ENCODE data around the gene ACY1. TPM values are rescaled to one million over a fixed set of nuclear protein-coding genes. Genes with fewer than 3 reads are reported as not detected.

The ACY1 gene
- polyA plus RNA-seq, 1 of the 3 experiments (the other 2 are of a cell fraction) = 93.0 TPM

GRCh38 chr3:51980253-51980652 lies 3.1 kb upstream of the ACY1 start:
- H3K9me2 ChIP-seq = no peaks in the 10 kb centered on the region
- H3K36me3 ChIP-seq (replicated peaks in 1 of 2; ENCODE audit: control insufficient read depth in 1 of 2, insufficient read depth in 2 of 2, low read length in 1 of 2) = peaks cover 0 to 5% of the 10 kb centered on the region in 2 experiments
- no peak overlapping the region for H2AFZ ChIP-seq (ENCODE audit: low read depth)
- peaks cover 29% of the 10 kb centered on the region for H3F3A ChIP-seq (replicated peaks; ENCODE audit: insufficient read depth)
- no peak for DNase-seq
- no peaks in the 10 kb centered on the region for H3K9me3 ChIP-seq
- CTCF ChIA-PET = interaction anchor here (0.9 to 1.2 kb wide), 3 partner anchors 23 to 130 kb away, joined by 3 to 5 read pairs (median 3); no protein-coding TSS in a partner anchor
- H3K4me2 ChIP-seq = no peak overlapping the region
- no peak overlapping the region for H3K27ac ChIP-seq (ENCODE audit: low read depth in 2 of 2, low read length in 1 of 2)
- no peaks in the 10 kb centered on the region for H4K20me1 ChIP-seq (ENCODE audit: insufficient read depth)
- no peak overlapping the region for H3K4me3 ChIP-seq (ENCODE audit: low read depth in 2 of 2, low read length in 1 of 2)
- TF ChIP-seq ELF1 (IDR thresholded peaks at IDR 0.05) = no peak
- TF ChIP-seq, protein P1, sequence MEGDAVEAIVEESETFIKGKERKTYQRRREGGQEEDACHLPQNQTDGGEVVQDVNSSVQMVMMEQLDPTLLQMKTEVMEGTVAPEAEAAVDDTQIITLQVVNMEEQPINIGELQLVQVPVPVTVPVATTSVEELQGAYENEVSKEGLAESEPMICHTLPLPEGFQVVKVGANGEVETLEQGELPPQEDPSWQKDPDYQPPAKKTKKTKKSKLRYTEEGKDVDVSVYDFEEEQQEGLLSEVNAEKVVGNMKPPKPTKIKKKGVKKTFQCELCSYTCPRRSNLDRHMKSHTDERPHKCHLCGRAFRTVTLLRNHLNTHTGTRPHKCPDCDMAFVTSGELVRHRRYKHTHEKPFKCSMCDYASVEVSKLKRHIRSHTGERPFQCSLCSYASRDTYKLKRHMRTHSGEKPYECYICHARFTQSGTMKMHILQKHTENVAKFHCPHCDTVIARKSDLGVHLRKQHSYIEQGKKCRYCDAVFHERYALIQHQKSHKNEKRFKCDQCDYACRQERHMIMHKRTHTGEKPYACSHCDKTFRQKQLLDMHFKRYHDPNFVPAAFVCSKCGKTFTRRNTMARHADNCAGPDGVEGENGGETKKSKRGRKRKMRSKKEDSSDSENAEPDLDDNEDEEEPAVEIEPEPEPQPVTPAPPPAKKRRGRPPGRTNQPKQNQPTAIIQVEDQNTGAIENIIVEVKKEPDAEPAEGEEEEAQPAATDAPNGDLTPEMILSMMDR (IDR thresholded peaks at IDR 0.05) = no peak
- WGBS (ENCODE audit: low lambda C conversion rate) = 95% methylated on average over 10 of the region's 10 CpGs
- H3K79me2 ChIP-seq (ENCODE audit: insufficient read depth) = peaks cover 40% of the 10 kb centered on the region
- no peaks in the 10 kb centered on the region for H3K27me3 ChIP-seq (ENCODE audit: insufficient read depth)
- peaks cover 5 to 28% of the 10 kb centered on the region in 2 experiments; a peak in 3 of 4 replicates for H3K4me1 ChIP-seq (ENCODE audit: control insufficient read depth in 1 of 2, insufficient read depth in 2 of 2, low read depth in 1 of 2, low read length in 1 of 2)
- H3K9ac ChIP-seq = no peak overlapping the region
- POLR2A ChIA-PET = interaction anchor here (1.1 kb wide), 1 partner anchor 16 kb away, joined by 4 read pairs; the partner anchor contains the start of gene RPL29

GRCh38 chr3:51982352-51982837 lies 940 bp upstream of the ACY1 start:
- TF ChIP-seq RAD21 (IDR thresholded peaks at IDR 0.05; ENCODE audit: low read length) = peak; percentile 11; the same call in 1 of the 2 replicates
- TF ChIP-seq TEAD4 (IDR thresholded peaks at IDR 0.05; ENCODE audit: borderline replicate concordance, insufficient read depth) = no peak
- TF ChIP-seq RFX5 (IDR thresholded peaks at IDR 0.05; ENCODE audit: low read length) = no peak
- TF ChIP-seq MXI1 (IDR thresholded peaks at IDR 0.05; ENCODE audit: low read depth, low read length) = peak; percentile 88
- TF ChIP-seq, protein P1 (IDR thresholded peaks at IDR 0.05) = peak; percentile 65
- 0 out of 2 replicates have a peak, but pooled peaks have one; percentile 18 for TF ChIP-seq SMC3 (IDR thresholded peaks at IDR 0.05; ENCODE audit: low read depth, low read length)
- ChIA-PET POLR2A (interaction anchor here (0.6 to 4.3 kb wide), 8 partner anchors 9 to 593 kb away, joined by 3 to 42 read pairs (median 10); partner anchors contain the start of genes ABHD14B, PARP3, RPL29 and RRP9), CTCF (interaction anchor here (0.6 to 4.8 kb wide), 25 partner anchors 8 to 490 kb away, joined by 3 to 45 read pairs (median 4); partner anchors contain the start of genes ABHD14A, ABHD14B, GPR62 and PARP3)
- Histone ChIP-seq H3F3A (replicated peaks; ENCODE audit: insufficient read depth) (peaks cover 16% of the 10 kb centered on the region), H4K20me1 (ENCODE audit: insufficient read depth) (no peaks in the 10 kb centered on the region), H3K79me2 (ENCODE audit: insufficient read depth) (peaks cover 40% of the 10 kb centered on the region), H3K9me3 (no peaks in the 10 kb centered on the region), H3K4me1 (ENCODE audit: control insufficient read depth in 1 of 2, insufficient read depth in 2 of 2, low read depth in 1 of 2, low read length in 1 of 2) (peaks cover 5 to 19% of the 10 kb centered on the region in 2 experiments; a peak in 3 of 4 replicates), H3K9me2 (no peaks in the 10 kb centered on the region), H3K9ac (peak overlapping the region; percentile 89), H3K36me3 (replicated peaks in 1 of 2; ENCODE audit: control insufficient read depth in 1 of 2, insufficient read depth in 2 of 2, low read length in 1 of 2) (peaks cover 0 to 5% of the 10 kb centered on the region in 2 experiments), H2AFZ (ENCODE audit: low read depth) (peak overlapping the region; percentile 94; the same call in 1 of the 2 replicates), H3K27me3 (ENCODE audit: insufficient read depth) (no peaks in the 10 kb centered on the region), H3K4me2 (peak overlapping the region; percentile 97), H3K27ac (ENCODE audit: low read depth in 2 of 2, low read length in 1 of 2) (peak overlapping the region; percentile 89 to 93), H3K4me3 (ENCODE audit: low read depth in 2 of 2, low read length in 1 of 2) (peak overlapping the region; percentile 68 to 90)
- 17% methylated on average over 4 of the region's 4 CpGs for WGBS (ENCODE audit: low lambda C conversion rate)
- DNase-seq = peak; percentile 87
